GM21717 (cell line): ENCODE results near the gene TSC2.
"Not testable (repeated sequence)": the region's sequence is repeated elsewhere in the genome, so short reads cannot be mapped to it uniquely, and the experiment has no call there.

Experiments
- ATAC-seq: cut with Tn5 transposase; IDR thresholded peaks from one replicate; pipeline ENCODE4 v1.9.1; 2021; ENCODE audit warnings: mild to moderate bottlenecking, moderate library complexity; ENCODE audit not compliant: unreplicated experiment

The TSC2 gene

GRCh38 chr16:2115591-2115973 is 67.8 kb downstream of the TSC2 start:
- ATAC-seq: no peak

GRCh38 chr16:2116428-2116827 is 68.6 kb downstream of the TSC2 start:
- ATAC-seq: not testable (repeated sequence)

GRCh38 chr16:2117341-2117740 is 69.6 kb downstream of the TSC2 start:
- ATAC-seq: not testable (repeated sequence)

- not testable (repeated sequence) for ATAC-seq
Observed at GRCh38 chr16:2117960-2118722, 70.4 kb downstream of the TSC2 start.

- ATAC-seq: not testable (repeated sequence)
Observed at GRCh38 chr16:2121325-2121724, 73.5 kb downstream of the TSC2 start.

DNA sequence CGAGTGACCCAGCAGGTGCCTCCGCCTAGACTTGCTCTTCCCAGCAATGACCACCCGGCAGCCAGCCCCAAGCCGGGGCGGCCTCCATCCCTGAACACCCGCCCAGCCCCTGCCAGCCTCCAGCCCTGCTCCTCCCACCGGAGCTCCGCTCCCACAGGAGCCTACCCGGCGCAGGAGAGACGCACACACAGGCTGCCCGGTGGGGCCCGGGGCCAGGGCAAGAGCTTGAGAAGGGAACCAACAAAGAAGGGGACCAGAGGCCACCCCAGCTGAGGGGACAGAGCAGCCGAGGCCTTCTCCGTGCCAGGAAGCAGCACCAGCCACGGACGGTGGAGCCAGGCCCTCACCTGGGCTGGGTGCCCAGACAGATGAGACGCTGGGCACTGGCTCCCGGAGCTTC is 74.1 kb downstream of the TSC2 start:
- ATAC-seq: no peak

- no peak for ATAC-seq
Observed at GRCh38 chr16:2122429-2122828, 74.6 kb downstream of the TSC2 start.

GRCh38 chr16:2122934-2123683 is 75.3 kb downstream of the TSC2 start:
- ATAC-seq: not testable (repeated sequence)

DNA sequence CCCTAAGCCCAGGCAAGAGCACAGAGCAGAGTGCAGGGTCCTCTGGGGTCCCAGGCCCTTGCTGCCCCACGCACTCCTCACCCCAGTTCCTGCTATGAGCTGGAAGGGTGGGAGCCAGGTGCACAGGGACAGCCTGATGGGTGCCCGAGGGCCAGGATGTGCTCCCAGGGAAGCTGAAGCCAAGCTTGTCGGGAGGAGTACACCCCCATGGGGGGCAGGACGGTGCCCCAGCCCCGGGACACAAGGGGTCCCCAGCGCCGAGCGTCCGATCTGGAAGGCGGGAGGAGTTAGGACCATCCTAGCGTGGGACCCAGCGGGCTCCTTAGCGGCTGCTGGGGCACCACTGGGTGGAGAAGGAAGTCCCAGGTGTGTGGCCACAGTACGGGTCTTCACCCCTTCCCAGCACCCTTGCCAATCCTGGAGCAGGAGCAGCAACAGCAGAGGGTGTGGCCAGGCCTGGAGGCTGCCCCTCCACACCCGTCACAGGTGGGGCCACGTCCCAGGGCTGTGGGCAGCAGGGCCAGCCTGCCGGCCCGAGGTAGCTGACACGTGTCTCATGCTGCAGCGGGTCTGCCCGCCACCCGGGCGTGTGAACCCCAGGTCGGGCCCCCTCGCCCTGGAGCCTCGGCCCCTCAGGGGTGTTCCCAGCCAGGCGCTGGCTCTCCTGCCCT is 76.1 kb downstream of the TSC2 start:
- ATAC-seq: not testable (repeated sequence)

- not testable (repeated sequence) for ATAC-seq
Observed at GRCh38 chr16:2124377-2124693, 76.5 kb downstream of the TSC2 start.

DNA sequence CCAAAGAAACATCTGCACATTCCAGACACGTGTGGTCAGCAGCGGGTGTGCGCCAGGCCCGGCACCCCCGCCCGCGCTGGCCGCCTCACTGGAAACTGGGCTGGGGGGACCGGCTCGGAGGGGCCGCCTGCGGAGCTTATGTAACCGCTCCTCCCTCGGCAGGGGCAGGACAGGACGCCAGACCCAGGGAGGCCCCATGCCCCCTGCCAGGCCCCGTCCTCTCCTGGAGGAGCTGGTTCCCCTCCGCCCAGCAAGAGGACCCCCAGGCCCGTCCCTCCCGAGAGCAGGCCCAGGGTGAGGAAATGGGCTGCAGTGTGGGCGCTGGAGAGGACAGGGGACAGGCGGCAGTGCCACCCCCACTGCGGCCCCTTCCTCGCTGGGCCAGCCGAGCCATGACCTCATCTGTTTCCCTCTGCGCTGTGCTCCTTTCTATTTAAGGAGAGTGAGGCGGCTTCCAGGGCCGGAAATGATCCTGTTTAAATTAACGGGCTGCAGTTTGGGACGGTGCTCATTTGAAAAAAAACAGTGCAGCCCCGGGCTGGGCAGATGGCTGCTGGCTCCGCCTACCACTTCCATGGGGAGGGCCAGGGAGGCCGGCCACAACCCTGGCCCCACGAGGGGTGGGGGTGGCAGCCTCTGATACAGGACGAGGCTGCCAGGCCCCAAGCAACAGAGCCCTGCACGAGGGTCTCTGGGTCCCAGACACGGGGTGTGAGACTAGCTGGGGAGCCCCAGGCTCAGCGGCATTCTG is 77.1 kb downstream of the TSC2 start:
- not testable (repeated sequence) for ATAC-seq

GRCh38 chr16:2125609-2126008 is 77.8 kb downstream of the TSC2 start:
- ATAC-seq: not testable (repeated sequence)

DNA sequence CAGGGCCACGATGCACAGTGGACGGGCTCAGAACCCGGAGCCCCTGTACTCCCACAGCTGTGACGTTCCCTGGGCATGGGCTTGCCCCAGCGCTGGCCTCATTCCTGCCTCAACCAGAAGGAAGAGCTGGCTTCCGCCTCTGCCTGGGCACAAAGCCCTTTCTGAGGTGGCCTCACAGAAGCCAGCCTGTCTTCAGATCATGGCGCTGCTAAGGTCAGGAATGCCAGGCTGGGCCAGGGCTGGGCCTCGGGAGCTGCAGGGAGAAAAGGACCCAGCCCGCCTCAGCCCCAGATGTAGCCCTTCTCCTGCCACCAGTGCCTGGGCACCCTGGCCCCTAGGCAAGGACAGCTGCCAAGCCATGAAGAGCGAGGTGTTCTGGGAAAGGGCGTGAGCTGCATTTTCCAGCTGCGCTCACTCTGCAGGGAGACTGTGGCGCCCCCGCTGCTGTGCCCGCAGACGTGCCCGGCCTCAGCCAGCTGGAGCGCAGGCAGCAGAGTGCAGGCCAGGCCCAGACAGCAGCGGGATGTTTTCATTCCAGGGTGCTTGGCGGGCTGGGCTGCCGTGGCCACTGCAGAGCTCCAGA is 78.5 kb downstream of the TSC2 start:
- ATAC-seq: not testable (repeated sequence)

- not testable (repeated sequence) for ATAC-seq
Observed at GRCh38 chr16:2126928-2127556, 79.3 kb downstream of the TSC2 start.

DNA sequence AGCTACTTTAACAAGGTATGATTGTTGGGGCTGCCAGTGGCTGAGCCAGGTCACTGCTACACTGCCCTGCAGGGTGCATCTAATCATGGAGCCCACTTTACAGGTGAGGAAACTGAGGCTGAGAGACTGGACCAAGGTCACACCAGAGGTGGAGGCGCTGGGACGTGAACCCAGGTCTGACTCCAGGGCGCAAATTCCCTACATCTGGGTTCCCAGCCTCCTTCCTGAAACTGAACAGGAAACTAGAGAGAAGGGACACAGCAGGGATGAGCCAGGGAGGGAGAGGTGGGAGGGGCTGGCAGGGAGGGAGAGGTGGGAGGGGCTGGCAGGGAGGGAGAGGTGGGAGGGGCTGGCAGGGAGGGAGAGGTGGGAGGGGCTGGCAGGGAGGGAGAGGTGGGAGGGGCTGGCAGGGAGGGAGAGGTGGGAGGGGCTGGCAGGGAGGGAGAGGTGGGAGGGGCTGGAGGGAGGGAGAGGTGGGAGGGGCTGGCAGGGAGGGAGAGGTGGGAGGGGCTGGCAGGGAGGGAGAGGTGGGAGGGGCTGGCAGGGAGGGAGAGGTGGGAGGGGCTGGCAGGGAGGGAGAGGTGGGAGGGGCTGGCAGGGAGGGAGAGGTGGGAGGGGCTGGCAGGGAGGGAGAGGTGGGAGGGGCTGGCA is 80.0 kb downstream of the TSC2 start:
- ATAC-seq: not testable (repeated sequence)

DNA sequence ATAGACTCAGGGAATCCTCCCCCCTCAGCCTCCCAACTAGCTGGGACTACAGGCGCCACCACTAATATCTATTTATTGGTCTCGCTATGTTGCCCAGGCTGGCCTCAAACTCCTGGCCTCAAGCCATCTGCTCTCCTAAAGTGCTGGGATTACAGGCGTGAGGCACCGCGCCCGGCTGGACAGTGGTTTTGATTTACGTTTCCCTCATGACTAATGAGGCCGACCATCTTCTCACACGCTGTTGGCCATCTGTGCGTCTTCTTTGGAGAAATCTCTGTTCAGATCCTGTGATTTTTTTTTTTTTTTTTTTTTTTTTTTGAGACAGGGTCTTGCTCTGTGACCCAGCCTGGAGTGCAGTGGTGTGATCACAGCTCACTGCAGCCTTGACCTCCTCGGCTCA is 81.5 kb downstream of the TSC2 start:
- not testable (repeated sequence) for ATAC-seq

DNA sequence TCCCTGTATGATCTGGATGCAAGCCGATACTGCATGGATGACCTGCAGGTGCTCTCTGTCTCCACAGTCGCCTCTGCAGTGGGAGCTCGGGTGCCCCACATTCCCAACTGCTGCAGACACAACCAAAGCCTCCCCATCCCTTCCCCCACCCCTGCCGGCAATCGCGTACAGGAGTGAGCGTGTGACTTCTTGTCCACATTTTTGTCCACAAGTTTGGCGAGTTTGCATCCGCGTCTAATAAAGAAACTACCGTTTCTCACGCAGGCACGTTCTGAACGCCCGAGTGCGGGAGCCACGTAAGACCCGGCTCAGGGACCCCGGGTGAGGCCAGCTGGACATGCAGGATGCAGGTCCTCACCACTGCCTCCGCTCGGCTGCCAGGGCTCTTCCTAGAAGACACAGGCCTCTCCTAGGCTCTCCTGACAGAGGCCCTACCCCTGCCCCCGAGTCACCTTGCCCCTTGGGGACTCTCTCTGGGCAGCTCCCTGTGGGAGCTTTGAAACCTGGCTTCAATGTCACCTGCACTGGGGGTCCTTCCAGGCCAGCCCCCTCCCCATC is 82.2 kb downstream of the TSC2 start:
- ATAC-seq: not testable (repeated sequence)

DNA sequence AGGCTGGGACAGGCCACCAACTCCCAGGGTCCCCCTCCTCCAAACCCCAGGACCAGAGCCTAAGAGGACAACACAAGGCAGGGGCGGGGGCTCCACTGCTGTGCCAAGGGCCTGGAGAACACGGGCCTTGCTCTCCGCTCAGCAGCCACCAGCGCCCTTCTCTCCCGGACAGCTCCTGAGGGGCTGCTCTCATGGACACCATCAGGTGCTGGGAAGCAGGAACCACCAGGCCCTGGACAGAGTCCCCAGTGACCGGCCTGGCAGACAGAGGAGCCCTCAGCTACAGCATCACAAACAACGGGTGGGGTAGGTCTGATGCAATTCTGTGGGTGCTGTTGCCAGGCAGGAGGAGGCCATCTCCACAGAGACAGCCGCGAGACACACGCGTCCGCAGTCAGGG is 86.0 kb downstream of the TSC2 start:
- ATAC-seq: not testable (repeated sequence)

GRCh38 chr16:2135071-2135470 is 87.3 kb downstream of the TSC2 start:
- ATAC-seq: not testable (repeated sequence)
